ENCODE results near the gene DNAJC27. TPM values are rescaled to one million over a fixed set of nuclear protein-coding genes. Genes with fewer than 3 reads are reported as not detected.

The DNAJC27 gene
- total and polyA plus RNA-seq, 8 donors, result under 0.01 to 59.8 (median 2.9) TPM

DNA sequence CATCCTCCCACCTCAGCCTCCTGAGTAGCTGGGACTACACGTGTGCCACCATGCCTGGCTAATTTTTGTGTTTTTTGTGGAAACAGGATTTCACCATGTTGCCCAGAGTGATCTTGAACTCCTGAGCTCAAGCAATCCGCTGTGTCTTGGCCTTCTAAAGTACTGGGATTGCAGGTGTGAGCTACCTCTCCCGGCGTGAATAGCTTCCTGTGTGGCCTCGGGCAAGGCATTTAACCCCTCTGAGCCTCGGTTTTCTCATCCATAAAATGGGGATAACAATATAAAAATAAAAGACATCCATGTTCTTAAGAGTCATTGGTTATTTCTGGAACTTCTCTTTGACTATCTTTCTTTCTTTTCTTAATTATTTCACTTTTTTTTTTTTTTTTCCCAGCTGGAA lies 32.4 kb downstream of the DNAJC27 start:
- TF ChIP-seq, protein P1, sequence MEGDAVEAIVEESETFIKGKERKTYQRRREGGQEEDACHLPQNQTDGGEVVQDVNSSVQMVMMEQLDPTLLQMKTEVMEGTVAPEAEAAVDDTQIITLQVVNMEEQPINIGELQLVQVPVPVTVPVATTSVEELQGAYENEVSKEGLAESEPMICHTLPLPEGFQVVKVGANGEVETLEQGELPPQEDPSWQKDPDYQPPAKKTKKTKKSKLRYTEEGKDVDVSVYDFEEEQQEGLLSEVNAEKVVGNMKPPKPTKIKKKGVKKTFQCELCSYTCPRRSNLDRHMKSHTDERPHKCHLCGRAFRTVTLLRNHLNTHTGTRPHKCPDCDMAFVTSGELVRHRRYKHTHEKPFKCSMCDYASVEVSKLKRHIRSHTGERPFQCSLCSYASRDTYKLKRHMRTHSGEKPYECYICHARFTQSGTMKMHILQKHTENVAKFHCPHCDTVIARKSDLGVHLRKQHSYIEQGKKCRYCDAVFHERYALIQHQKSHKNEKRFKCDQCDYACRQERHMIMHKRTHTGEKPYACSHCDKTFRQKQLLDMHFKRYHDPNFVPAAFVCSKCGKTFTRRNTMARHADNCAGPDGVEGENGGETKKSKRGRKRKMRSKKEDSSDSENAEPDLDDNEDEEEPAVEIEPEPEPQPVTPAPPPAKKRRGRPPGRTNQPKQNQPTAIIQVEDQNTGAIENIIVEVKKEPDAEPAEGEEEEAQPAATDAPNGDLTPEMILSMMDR (IDR thresholded peaks at IDR 0.05), result no peak
- TF ChIP-seq POLR2AphosphoS5 (IDR thresholded peaks at IDR 0.05), result no peak
- no peak for TF ChIP-seq POLR2A (IDR thresholded peaks at IDR 0.05)
- no peak for TF ChIP-seq EP300 (IDR thresholded peaks at IDR 0.05)
- Histone ChIP-seq H3K27ac (no peak overlapping the region), H3K36me3 (peaks cover 0 to 3% (median 0%) of the 10 kb centered on the region in 4 donors), H3K4me3 (no peak overlapping the region), H3K27me3 (no peaks in the 10 kb centered on the region), H3K4me1 (no peaks in the 10 kb centered on the region), H3K9me3 (no peaks in the 10 kb centered on the region)
- intact Hi-C loops (cut with DNase I; ENCODE audit: low total_unique reads), result no loop called here
- WGBS, 5 donors, result 79 to 89% (median 83%) methylated on average over 6 of the region's 6 CpGs
- no peak for DNase-seq

- TF ChIP-seq EP300 (IDR thresholded peaks at IDR 0.05) (no peak), POLR2A (IDR thresholded peaks at IDR 0.05) (no peak), POLR2AphosphoS5 (IDR thresholded peaks at IDR 0.05) (no peak)
- TF ChIP-seq, protein P1 (IDR thresholded peaks at IDR 0.05), result no peak
- DNase-seq, result no peak
- H3K36me3 ChIP-seq, result no peaks in the 10 kb centered on the region
- 79 to 88% (median 87%) methylated on average over 2 of the region's 2 CpGs for WGBS, 5 donors
- intact Hi-C loops (cut with DNase I; ENCODE audit: low total_unique reads), result no loop called here
- H3K9me3 ChIP-seq, result no peaks in the 10 kb centered on the region
- no peaks in the 10 kb centered on the region for H3K4me1 ChIP-seq
- H3K27me3 ChIP-seq, result no peaks in the 10 kb centered on the region
- no peak overlapping the region for H3K4me3 ChIP-seq
- H3K27ac ChIP-seq, result no peak overlapping the region
Measured at GRCh38 chr2:24937236-24937635, 34.5 kb downstream of the DNAJC27 start.

GRCh38 chr2:24935145-24935544 lies 36.6 kb downstream of the DNAJC27 start:
- 84 to 94% (median 88%) methylated on average over 5 of the region's 5 CpGs for WGBS, 5 donors
- H3K4me1 ChIP-seq, result no peaks in the 10 kb centered on the region
- H3K36me3 ChIP-seq, result no peaks in the 10 kb centered on the region
- H3K27ac ChIP-seq, result no peak overlapping the region
- no peaks in the 10 kb centered on the region for H3K9me3 ChIP-seq
- no peak for DNase-seq
- intact Hi-C loops (cut with DNase I; ENCODE audit: low total_unique reads), result no loop called here
- H3K4me3 ChIP-seq, result no peak overlapping the region
- no peaks in the 10 kb centered on the region for H3K27me3 ChIP-seq
- no peak for TF ChIP-seq POLR2A (IDR thresholded peaks at IDR 0.05)
- no peak for TF ChIP-seq POLR2AphosphoS5 (IDR thresholded peaks at IDR 0.05)
- TF ChIP-seq, protein P1 (IDR thresholded peaks at IDR 0.05), result no peak

DNA sequence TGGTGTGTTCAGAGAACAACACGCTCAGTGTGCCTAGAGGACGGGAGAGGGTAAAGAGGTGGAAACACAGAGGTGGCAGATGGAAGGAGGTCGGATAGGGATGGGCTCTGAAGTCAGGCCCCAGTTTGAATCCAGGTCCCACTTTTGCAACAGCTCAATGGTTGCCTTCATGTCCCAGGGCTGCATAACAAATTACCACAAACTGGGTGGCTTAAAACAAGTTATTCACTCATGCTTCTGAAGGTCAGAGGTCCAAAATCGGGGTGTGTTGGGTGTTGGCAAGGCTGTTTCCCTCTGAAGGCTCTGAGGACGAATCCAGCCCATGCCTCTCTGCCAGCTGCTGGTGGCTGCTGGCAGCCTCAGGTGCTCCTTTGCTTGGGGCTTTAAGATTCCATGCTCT lies 39.0 kb downstream of the DNAJC27 start:
- H3K27ac ChIP-seq, result no peak overlapping the region
- 72 to 91% (median 74%) methylated on average over 5 of the region's 5 CpGs for WGBS, 5 donors
- DNase-seq, result no peak
- H3K36me3 ChIP-seq, result no peaks in the 10 kb centered on the region
- intact Hi-C loops (cut with DNase I; ENCODE audit: low total_unique reads), result no loop called here
- TF ChIP-seq EP300 (IDR thresholded peaks at IDR 0.05) (no peak), POLR2AphosphoS5 (IDR thresholded peaks at IDR 0.05) (no peak), POLR2A (IDR thresholded peaks at IDR 0.05) (no peak)
- TF ChIP-seq, protein P1 (IDR thresholded peaks at IDR 0.05), result no peak
- H3K9me3 ChIP-seq, result no peaks in the 10 kb centered on the region
- H3K27me3 ChIP-seq, result no peaks in the 10 kb centered on the region
- H3K4me3 ChIP-seq, result no peak overlapping the region
- H3K4me1 ChIP-seq, result no peaks in the 10 kb centered on the region
